HepG2 (cell line): ENCODE measurements around the gene CNTN4. TPM values are rescaled to one million over a fixed set of nuclear protein-coding genes. Genes with fewer than 3 reads are reported as not detected.

Source experiments
- ATAC-seq: fragments of 200-7000 bp; cut with Tn5 transposase; 3 replicates; pipeline ENCODE4 v1.9.1; 2020; ENCODE audit warnings: mild to moderate bottlenecking, moderate library complexity
- BruUV-seq: library from RNA; stranded (reverse); fragments of 400-500 nt; replicated peaks from 2 replicates; lab custom pipeline; 2021; lab: Mats Ljungman, UMichigan
- CTCF ChIA-PET: fragments of 300-600 bp; formaldehyde crosslinking; extraction: SDS; loops from one replicate; lab custom pipeline; 2021; ENCODE audit warnings: low total read pairs, inconsistent platforms, low intra/inter-chr PET ratio; lab: Yijun Ruan, JAX
- POLR2A ChIA-PET: fragments of 350-600 bp; sonication (Branson Sonifier 250); formaldehyde crosslinking; loops from one replicate; lab custom pipeline; 2020; ENCODE audit warnings: antibody characterized with exemption, inconsistent platforms; lab: Yijun Ruan, JAX
- DNase-seq: peaks from one replicate; pipeline ENCODE4 v3.0.0-alpha.2; 2015; ENCODE audit warnings: low spot score
- FAIRE-seq: peaks from 3 replicates; lab custom pipeline; 2011; peaks lifted over from hg19 to GRCh38; lab: Jason Lieb, UNC
- H2AFZ ChIP-seq: one replicate; pipeline ENCODE4 v1.6.1; 2011; ENCODE audit warnings: low read length, inconsistent platforms
- H3K27ac ChIP-seq: fragments of 300-600 bp; 3 replicates; pipeline ENCODE4 v1.8.0; 2011; ENCODE audit warnings: mixed run types, mild to moderate bottlenecking, mixed read lengths, low read length, inconsistent platforms; ENCODE audit not compliant: insufficient read depth; ENCODE audit errors: extremely low read length
- H3K27me3 ChIP-seq, 2 experiments: fragments of 200-600 bp in 1 of 2; 2 replicates in 1 of 2; 3 replicates in 1 of 2; pipeline versions ENCODE4 v1.6.0 to v1.8.0; 2011; ENCODE audit warnings: low read length in 2 of 2, mild to moderate bottlenecking in 2 of 2, moderate library complexity in 2 of 2, inconsistent platforms in 1 of 2; ENCODE audit not compliant: insufficient read depth in 2 of 2, control insufficient read depth in 1 of 2
- H3K36me3 ChIP-seq, 2 experiments: fragments of 200-600 bp in 1 of 2; replicated peaks in 1 of 2; 2 replicates in 1 of 2; 3 replicates in 1 of 2; pipeline versions ENCODE4 v1.5.1 to v1.8.0; 2011; ENCODE audit warnings: low read length in 2 of 2, inconsistent platforms in 1 of 2; ENCODE audit not compliant: insufficient read depth in 2 of 2, control insufficient read depth in 1 of 2
- H3K4me1 ChIP-seq: 2 replicates; pipeline ENCODE4 v1.5.1; 2012; ENCODE audit warnings: low read length, inconsistent platforms; ENCODE audit not compliant: insufficient read depth
- H3K4me2 ChIP-seq: 2 replicates; pipeline ENCODE4 v1.6.0; 2011; ENCODE audit warnings: low read depth, low read length, inconsistent platforms
- H3K4me3 ChIP-seq, 3 experiments: fragments of 200-600 bp in 1 of 3; sonication (generic), shearing (Covaris generic) in 1 of 3; replicated peaks in 1 of 3; 2 replicates each; pipeline ENCODE4 v1.5.1; 2011 to 2016; ENCODE audit warnings: low read length in 3 of 3, inconsistent platforms in 2 of 3, low read depth in 2 of 3, mild to moderate bottlenecking in 2 of 3, control low read depth in 1 of 3, mixed read lengths in 1 of 3; ENCODE audit not compliant: insufficient read depth in 1 of 3
- H3K79me2 ChIP-seq: one replicate; pipeline ENCODE4 v1.6.1; 2011; ENCODE audit warnings: low read length, inconsistent platforms; ENCODE audit not compliant: insufficient read depth
- H3K9ac ChIP-seq: 2 replicates; pipeline ENCODE4 v1.6.0; 2011; ENCODE audit warnings: mild to moderate bottlenecking, low read depth, low read length, inconsistent platforms; ENCODE audit not compliant: insufficient read depth
- H3K9me3 ChIP-seq: 2 replicates; pipeline ENCODE4 v1.5.1; 2012; ENCODE audit warnings: mild to moderate bottlenecking, low read length
- H4K20me1 ChIP-seq: 2 replicates; pipeline ENCODE4 v1.6.0; 2011; ENCODE audit warnings: inconsistent platforms, mild to moderate bottlenecking, low read length, moderate library complexity; ENCODE audit not compliant: insufficient read depth
- BCL3 ChIP-seq: sonication (generic); formaldehyde crosslinking; IDR thresholded peaks from 2 replicates; pipeline ENCODE4 v1.5.1; 2020; ENCODE audit warnings: mild to moderate bottlenecking, missing genetic modification reagents, moderate library complexity
- DMTF1 ChIP-seq: sonication (generic); formaldehyde crosslinking; IDR thresholded peaks from 2 replicates; pipeline ENCODE4 v1.4.0; 2020; ENCODE audit warnings: mild to moderate bottlenecking, missing genetic modification reagents
- E2F1 ChIP-seq: sonication (generic); formaldehyde crosslinking; IDR thresholded peaks from 2 replicates; pipeline ENCODE4 v1.5.0; 2020; ENCODE audit warnings: missing genetic modification reagents
- MEIS1 ChIP-seq: sonication (generic); formaldehyde crosslinking; IDR thresholded peaks from 2 replicates; pipeline ENCODE4 v1.9.0; 2021; ENCODE audit warnings: mild to moderate bottlenecking, missing genetic modification reagents, moderate library complexity, borderline replicate concordance
- NR0B2 ChIP-seq: sonication (generic); formaldehyde crosslinking; IDR thresholded peaks from 2 replicates; pipeline ENCODE4 v1.4.0; 2020; ENCODE audit warnings: mild to moderate bottlenecking, missing genetic modification reagents
- PHF5A ChIP-seq: IDR thresholded peaks from one replicate; pipeline ENCODE4 v1.6.1; 2018; ENCODE audit warnings: low read depth, missing genetic modification reagents; ENCODE audit not compliant: unreplicated experiment
- RBAK ChIP-seq: sonication (generic); formaldehyde crosslinking; IDR thresholded peaks from 2 replicates; pipeline ENCODE4 v1.5.1; 2020; ENCODE audit warnings: mild to moderate bottlenecking, missing genetic modification reagents
- TFDP2 ChIP-seq: sonication (generic); formaldehyde crosslinking; IDR thresholded peaks from 2 replicates; pipeline ENCODE4 v1.4.0; 2020; ENCODE audit warnings: missing genetic modification reagents
- THAP9 ChIP-seq: sonication (generic); formaldehyde crosslinking; IDR thresholded peaks from 2 replicates; pipeline ENCODE4; 2020; ENCODE audit warnings: missing genetic modification reagents, mild to moderate bottlenecking, borderline replicate concordance
- ZC3H13 ChIP-seq: sonication (generic); formaldehyde crosslinking; IDR thresholded peaks from 2 replicates; pipeline ENCODE4 v1.8.1; 2023; ENCODE audit warnings: mild to moderate bottlenecking, missing genetic modification reagents, moderate library complexity
- ZNF235 ChIP-seq: sonication (generic); formaldehyde crosslinking; IDR thresholded peaks from 2 replicates; pipeline ENCODE4 v1.8.1; 2023; ENCODE audit warnings: mild to moderate bottlenecking, missing genetic modification reagents, borderline replicate concordance
- ZNF709 ChIP-seq: sonication (generic); formaldehyde crosslinking; IDR thresholded peaks from 2 replicates; pipeline ENCODE4 v1.5.0; 2020; ENCODE audit warnings: mild to moderate bottlenecking, missing genetic modification reagents
- WGBS: methylation state at CpG from one replicate; pipeline ENCODE4 v1.1.6; 2017; ENCODE audit warnings: low lambda C conversion rate; 5-methylcytosine and 5-hydroxymethylcytosine counted together
- in situ Hi-C: cut with HindIII; loops from 2 replicates; pipeline ENCODE4 v1.10.0; 2017; ENCODE audit warnings: low pct_unique_long_range_greater_than_20kb; ENCODE audit not compliant: extremely low pct_ligation_motif_present
- intact Hi-C: fragments of 100-400 bp; cut with micrococcal nuclease; formaldehyde crosslinking; loops from one replicate; pipeline ENCODE4 v1.10.0; 2022; ENCODE audit not compliant: unreplicated experiment
- polyA plus RNA-seq, 8 experiments: library from polyadenylated mRNA; depleted of rRNA in 3 of 8; stranded (reverse) in 7 of 8; unstranded in 1 of 8; fragments of >200 nt; fragmentation: Illumina TruSeq in 4 of 8; extraction: Trizol in 4 of 8; gene quantifications; 2 replicates each; pipeline versions ENCODE4 v1.2.1 to v1.2.3, GENCODE V29; 2011 to 2016; ENCODE audit warnings: low read depth in 4 of 8, missing spikeins in 1 of 8, mixed read lengths in 1 of 8; ENCODE audit not compliant: insufficient read depth in 1 of 8
- total RNA-seq, 5 experiments: library from RNA; depleted of rRNA; stranded (reverse); fragments of >200 nt; fragmentation: Illumina TruSeq; extraction: Trizol; gene quantifications; 2 replicates each; pipeline ENCODE4 v1.2.3, GENCODE V29; 2016; ENCODE audit warnings: low read depth in 1 of 5
- TF ChIP-seq, protein P1 (sequence below): sonication (generic); formaldehyde crosslinking; IDR thresholded peaks from 2 replicates; pipeline ENCODE4 v1.8.1; 2023; ENCODE audit warnings: mild to moderate bottlenecking, inconsistent platforms, moderate library complexity, missing genetic modification reagents, borderline replicate concordance

The CNTN4 gene
- total and polyA plus RNA-seq, 2 of the 13 experiments (the other 11 are each of a cell fraction or from before 2014, with no cell fraction given) = 0.01 to 0.13 TPM

DNA sequence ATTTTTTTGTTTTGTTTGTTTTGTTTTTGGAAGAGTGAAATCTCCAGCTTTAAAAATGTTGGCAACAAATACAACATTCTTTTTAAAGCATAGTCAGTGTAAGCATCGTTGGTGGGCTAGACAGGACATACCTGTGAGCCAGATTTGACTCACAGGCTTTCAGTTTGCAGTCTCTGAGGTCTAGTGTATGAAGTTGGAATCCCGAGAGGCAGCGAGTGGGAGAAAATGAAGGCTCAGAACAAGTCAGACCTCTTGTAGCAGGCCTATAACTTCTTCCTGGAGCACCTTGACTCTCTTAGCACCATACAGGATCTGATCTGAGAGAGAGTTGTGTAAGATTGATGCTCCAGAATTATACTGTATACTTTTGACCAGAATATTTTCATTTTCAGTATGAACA is 60.2 kb downstream of the CNTN4 start:
- Histone ChIP-seq H3K9me3 (0 out of 2 replicates have a peak, but pooled peaks cover 5% of the 10 kb centered on the region), H3K4me1 (no peaks in the 10 kb centered on the region), H3K4me2 (no peak overlapping the region), H3K27me3 (no peaks in the 10 kb centered on the region), H2AFZ (no peak overlapping the region), H3K9ac (no peak overlapping the region), H4K20me1 (no peaks in the 10 kb centered on the region), H3K4me3 (no peak overlapping the region), H3K27ac (no peak overlapping the region), H3K79me2 (no peaks in the 10 kb centered on the region), H3K36me3 (no peaks in the 10 kb centered on the region)
- CTCF ChIA-PET = no interaction called here
- in situ Hi-C loops (no loop called here), intact Hi-C loops (no loop called here)
- BruUV-seq = no TSS peak
- WGBS = 0% methylated on average over 1 of the region's 3 CpGs
- ATAC-seq = no peak
- DNase-seq = no peak
- no peak for FAIRE-seq
- POLR2A ChIA-PET = no interaction called here
- TF ChIP-seq BCL3 (CRISPR knock-in tag) (no peak), TFDP2 (CRISPR knock-in tag) (no peak), E2F1 (CRISPR knock-in tag) (no peak), MEIS1 (CRISPR knock-in tag) (no peak), ZNF235 (CRISPR knock-in tag) (no peak), RBAK (CRISPR knock-in tag) (no peak), ZNF709 (CRISPR knock-in tag) (no peak), NR0B2 (CRISPR knock-in tag) (no peak), THAP9 (CRISPR knock-in tag) (no peak), ZC3H13 (no peak), PHF5A (CRISPR knock-in tag) (no peak), DMTF1 (CRISPR knock-in tag) (no peak)
- TF ChIP-seq, protein P1, sequence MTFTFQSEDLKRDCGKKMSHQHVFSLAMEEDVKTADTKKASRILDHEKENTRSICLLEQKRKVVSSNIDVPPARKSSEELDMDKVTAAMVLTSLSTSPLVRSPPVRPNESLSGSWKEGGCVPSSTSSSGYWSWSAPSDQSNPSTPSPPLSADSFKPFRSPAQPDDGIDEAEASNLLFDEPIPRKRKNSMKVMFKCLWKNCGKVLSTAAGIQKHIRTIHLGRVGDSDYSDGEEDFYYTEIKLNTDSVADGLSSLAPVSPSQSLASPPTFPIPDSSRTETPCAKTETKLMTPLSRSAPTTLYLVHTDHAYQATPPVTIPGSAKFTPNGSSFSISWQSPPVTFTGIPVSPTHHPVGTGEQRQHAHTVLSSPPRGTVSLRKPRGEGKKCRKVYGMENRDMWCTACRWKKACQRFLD (CRISPR knock-in tag) = no peak
